VCaP (cell line): ENCODE measurements around the gene KCTD17.

Experiments
- H3K27ac ChIP-seq: fragments of 450-650 bp; 2 replicates; pipeline ENCODE4 v1.5.1; 2017
- TF ChIP-seq, protein P1 (sequence below): fragments of 450-650 bp; conservative IDR thresholded peaks from 2 replicates; pipeline ENCODE4 v1.5.1; 2017; ENCODE audit warnings: mild to moderate bottlenecking, moderate library complexity

KCTD17 gene, protein sequence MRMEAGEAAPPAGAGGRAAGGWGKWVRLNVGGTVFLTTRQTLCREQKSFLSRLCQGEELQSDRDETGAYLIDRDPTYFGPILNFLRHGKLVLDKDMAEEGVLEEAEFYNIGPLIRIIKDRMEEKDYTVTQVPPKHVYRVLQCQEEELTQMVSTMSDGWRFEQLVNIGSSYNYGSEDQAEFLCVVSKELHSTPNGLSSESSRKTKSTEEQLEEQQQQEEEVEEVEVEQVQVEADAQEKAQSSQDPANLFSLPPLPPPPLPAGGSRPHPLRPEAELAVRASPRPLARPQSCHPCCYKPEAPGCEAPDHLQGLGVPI

GRCh38 chr22:37051391-37052385 lies at the start of gene KCTD17:
Gene KCTD17 (plus strand): TSS chr22:37051742. CDS start chr22:37051761, 19 bp downstream.
- TF ChIP-seq, protein P1, sequence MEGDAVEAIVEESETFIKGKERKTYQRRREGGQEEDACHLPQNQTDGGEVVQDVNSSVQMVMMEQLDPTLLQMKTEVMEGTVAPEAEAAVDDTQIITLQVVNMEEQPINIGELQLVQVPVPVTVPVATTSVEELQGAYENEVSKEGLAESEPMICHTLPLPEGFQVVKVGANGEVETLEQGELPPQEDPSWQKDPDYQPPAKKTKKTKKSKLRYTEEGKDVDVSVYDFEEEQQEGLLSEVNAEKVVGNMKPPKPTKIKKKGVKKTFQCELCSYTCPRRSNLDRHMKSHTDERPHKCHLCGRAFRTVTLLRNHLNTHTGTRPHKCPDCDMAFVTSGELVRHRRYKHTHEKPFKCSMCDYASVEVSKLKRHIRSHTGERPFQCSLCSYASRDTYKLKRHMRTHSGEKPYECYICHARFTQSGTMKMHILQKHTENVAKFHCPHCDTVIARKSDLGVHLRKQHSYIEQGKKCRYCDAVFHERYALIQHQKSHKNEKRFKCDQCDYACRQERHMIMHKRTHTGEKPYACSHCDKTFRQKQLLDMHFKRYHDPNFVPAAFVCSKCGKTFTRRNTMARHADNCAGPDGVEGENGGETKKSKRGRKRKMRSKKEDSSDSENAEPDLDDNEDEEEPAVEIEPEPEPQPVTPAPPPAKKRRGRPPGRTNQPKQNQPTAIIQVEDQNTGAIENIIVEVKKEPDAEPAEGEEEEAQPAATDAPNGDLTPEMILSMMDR = 0 out of 2 replicates have a peak, but pooled peaks have one; percentile 8
- H3K27ac ChIP-seq = peak within 1 kb of the TSS; percentile 30; the same call in 1 of the 2 replicates

GRCh38 chr22:37001826-37002225 lies 49.7 kb upstream of the KCTD17 start:
- TF ChIP-seq, protein P1 = no peak
- no peak overlapping the region for H3K27ac ChIP-seq

- TF ChIP-seq, protein P1 = no peak
- H3K27ac ChIP-seq = no peak overlapping the region
Measured at GRCh38 chr22:37002633-37003032, 48.9 kb upstream of the KCTD17 start.

GRCh38 chr22:37007651-37008050 lies 43.9 kb upstream of the KCTD17 start:
- TF ChIP-seq, protein P1 = no peak
- no peak overlapping the region for H3K27ac ChIP-seq

GRCh38 chr22:37008365-37008764 lies 43.2 kb upstream of the KCTD17 start:
- no peak overlapping the region for H3K27ac ChIP-seq
- TF ChIP-seq, protein P1 = no peak

- TF ChIP-seq, protein P1 = no peak
- no peak overlapping the region for H3K27ac ChIP-seq
Measured at GRCh38 chr22:37009490-37009889, 42.1 kb upstream of the KCTD17 start.

- TF ChIP-seq, protein P1 = no peak
- H3K27ac ChIP-seq = no peak overlapping the region
Measured at GRCh38 chr22:37010174-37010573, 41.4 kb upstream of the KCTD17 start.
